Stimulated activated CD4-positive, alpha-beta T cell treated with anti-CD3 and anti-CD28 coated beads, Interleukin-4, amount 100 ng/mL, for 48 hours (primary cell): ENCODE measurements around the gene CCDC78.
"Not testable (repeated sequence)": the region's sequence is repeated elsewhere in the genome, so short reads cannot be mapped to it uniquely, and the experiment has no call there.

Experiments used
- DNase-seq, 2 donors: peaks; one replicate each; pipeline ENCODE4 v3.0.0-alpha.2; 2020; ENCODE audit warnings: low read depth in 2 of 2

Gene CCDC78

DNA sequence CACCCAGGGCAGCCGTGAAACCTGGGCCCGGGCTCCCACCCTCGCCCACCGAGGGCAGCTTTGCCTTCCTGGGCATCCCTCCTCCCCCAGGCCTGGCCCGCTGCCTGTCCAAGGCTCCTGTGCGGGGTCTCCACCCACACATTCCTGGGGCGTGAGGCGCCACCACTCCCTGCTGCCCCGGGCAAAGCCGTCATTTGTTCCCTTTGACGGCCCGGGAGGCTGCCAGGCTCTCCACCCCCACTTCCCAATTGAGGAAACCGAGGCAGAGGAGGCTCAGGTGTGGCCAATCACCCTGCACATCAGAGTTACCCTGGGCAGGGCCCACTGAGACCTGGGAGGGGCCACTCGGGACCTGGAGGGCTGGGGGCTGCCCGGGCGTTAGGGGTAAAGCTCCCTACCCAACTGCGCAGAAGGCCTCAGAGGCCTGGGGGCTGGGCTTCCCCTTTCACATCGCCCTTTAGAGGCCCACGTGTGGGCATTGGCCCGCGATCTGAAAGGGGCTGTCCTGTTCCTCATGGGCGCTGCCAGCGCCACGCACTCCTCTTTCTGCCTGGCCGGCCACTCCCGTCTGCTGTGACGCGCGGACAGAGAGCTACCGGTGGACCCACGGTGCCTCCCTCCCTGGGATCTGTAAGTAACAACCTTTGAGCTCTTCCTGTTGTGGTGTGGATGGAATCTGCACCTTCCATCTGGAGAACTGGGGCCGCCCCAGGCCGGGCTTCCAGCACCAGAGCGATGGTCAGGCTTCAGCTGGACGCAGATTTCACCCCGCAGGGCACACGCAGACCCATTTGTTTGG is 34.5 kb upstream of the CCDC78 start, which contains the start of gene MSLN:
Gene MSLN (plus strand): TSS at position 190 of the 799 bp plus-strand sequence. CDS start 1,947 bp downstream, outside the sequence.
- no peak for DNase-seq

DNA sequence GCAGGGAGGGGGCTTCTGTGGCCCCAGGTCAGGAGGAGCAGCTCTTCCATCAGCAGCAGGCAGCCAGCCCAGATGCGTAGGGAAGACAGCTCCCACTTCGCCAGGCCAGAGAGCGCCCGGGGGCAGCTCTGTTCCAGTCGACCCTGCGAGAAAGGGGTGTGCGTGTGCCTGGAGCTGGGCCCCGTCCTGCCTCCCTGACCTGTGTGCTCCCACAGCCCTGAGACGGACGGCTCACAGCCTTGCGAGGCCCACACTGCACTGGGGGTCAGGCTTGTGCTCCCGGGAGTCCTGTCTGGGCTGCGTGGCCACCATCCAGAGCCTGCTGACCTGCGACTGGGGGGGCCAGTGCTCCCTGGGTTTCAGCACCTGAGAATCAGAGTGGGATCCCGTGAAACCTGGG is 33.8 kb upstream of the CCDC78 start:
- no peak for DNase-seq

DNA sequence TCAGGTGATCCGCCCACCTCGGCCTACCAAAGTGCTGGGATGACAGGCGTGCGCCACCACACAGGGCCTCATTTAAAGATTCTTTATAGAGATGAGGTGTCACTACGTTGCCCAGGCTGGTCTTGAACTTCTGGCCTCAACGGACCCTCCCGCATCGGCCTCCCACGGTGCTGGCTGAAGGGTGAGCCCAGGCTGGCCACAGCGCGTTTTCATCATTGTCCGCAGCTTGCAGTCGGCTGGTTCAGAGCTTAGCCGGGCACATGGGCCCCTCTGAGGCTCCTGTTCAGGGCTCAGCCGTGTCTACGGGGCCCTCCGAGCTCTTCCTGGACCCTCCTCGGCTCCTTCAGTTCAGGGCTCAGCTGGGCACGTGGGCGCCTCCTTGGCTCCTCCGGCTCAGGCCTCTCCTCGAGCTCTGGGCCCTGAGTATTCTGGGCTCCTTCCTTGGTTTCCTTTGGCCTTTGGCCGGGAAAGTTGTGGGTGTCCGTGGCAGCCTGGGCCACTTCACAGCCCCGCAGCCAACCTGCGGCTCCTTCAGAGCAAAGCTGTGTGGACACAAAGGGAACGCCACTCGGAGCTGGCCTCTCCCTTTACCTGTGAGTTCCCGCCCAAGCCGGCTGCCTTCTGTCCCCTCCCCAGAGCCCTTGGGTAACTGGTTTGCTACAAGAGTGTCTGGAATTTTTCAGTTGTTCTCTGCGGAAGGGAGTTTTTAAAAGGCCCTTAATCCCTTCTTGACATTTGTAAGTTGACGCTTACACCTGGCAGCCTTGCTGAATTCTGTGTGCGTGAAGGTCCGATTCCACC is 33.1 kb upstream of the CCDC78 start:
- no peak for DNase-seq

DNA sequence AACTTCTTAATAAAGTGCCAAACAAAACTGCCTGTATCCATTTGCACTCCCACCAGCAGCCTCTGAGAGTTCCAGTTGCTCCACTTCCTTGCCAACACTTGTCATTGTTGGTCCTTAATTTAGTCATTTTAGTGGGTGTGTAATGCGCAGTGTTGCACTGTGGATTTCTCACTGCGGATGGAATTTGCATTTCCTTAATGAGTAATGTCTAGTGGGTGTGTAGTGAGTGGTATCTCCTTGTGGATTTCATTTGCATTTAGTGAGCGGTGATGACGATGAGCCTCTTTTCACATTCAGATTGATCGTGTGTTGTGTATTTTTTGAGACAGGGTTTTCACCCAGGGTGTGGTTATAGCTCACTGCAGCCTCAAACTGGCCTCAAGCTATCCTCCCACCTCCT is 30.2 kb upstream of the CCDC78 start:
- DNase-seq = no peak

DNA sequence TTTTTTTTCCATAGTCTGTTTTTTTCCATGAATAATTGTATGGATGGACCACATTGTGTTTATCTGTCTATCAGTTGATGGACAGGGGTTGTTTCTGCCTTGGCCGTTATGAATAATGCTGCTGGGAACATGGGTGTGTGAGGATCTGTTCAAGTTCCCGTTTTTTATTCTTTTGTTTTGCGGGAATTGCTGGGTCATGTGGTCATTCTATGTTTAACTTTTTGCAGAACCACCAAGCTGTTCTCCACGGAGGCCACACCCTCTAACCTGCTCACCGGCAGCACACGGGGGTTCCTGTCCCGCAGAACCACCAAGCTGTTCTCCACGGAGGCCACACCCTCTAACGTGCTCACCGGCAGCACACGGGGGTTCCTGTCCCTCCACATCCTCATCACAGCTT is 28.4 kb upstream of the CCDC78 start:
- no peak for DNase-seq

DNA sequence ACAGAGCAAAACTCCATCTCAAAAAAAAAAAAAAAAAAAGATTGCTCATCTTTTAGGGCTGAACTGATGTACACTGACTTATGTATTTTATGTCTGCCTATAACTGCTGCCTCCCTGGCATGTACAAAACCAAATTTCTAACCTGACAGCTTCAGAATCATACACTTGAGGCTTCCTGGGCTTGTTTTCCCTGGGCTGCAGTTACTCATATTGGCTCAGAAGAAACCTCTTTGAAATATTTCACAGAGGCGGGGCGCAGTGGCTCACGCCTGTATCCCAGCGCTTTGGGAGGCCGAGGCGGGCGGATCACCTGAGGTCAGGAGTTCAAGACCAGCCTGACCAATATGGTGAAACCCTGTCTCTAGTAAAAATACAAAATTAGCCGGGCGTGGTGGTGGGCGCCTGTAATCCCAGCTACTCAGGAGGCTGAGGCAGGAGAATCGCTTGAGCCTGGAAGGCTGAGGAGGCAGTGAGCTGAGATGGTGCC is 27.9 kb upstream of the CCDC78 start:
- DNase-seq = not testable (repeated sequence)

DNA sequence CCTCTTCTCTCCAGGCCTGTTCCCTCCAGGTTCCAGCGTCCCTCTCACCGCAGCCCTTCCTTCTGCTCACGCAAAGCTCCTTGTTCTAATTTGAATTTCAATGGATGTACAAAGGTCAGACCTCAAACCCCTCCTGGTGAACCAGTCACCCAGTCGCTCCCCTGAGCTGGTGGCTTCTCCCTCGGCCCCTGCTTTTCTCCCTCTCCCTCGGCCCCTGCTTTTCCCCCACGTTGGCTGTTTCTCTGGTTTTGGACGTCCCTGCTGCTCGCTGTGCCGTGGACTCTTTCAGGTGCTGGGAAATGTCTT is 25.7 kb upstream of the CCDC78 start:
- no peak for DNase-seq

DNA sequence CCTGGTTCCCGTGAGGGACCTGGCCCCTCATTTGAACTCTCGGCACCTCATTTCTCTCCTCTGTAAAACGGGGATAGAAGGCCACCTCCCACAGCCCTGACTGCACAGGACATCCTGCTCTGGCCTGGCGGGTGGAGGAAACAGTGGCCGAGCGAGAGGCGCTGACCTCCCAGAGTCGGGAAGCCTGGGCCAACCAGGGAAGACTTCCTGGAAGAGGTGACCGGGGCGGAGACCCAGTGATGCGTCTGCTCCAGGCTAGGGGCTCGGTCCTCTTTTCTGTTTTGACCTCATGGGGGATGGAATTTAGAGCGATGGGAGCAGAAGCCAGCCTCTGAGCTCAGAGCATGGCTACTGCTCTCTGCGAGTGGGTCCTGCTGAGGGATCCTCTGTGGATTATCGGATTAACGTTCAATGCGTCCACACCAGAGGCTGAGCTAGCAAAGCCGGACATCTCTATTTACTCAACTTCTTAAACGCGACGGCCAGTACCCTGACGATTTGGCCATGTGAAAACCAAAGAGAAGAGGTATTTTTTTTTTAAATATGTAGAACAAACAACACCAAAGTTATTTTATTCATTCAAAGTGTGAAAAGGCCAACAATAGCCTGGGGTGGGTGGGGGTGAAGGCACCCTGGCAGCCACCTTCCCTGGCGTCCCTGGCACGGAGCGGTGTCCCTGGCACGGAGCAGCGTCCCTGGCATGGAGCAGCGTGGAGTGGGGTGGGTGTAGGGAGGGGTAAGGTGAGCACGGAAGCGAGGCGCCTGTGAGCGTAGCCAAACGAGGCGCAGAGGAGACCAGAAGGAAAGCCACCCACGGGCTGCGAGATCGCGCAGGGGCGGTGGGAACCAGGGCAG is 25.1 kb upstream of the CCDC78 start:
- DNase-seq = no peak

DNA sequence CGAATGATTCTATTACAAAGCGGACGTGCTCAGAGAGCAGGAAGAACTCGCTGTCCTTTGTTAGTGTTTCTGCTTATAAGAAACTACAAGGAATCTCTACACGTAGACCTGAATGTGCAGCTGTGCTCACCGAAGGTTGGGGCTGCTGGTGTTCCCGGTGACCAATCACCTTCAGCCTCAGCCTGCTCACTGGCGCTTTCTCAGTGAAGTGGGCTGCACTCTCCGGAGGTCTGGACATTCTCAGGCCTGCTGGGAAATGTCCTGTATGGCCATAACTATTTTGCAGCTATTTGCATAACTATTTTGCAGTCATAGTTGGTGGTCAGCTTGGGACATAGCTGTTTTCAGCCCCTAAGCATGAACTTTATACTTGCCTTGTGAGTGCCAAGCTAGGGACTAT is 24.2 kb upstream of the CCDC78 start:
- no peak for DNase-seq

DNA sequence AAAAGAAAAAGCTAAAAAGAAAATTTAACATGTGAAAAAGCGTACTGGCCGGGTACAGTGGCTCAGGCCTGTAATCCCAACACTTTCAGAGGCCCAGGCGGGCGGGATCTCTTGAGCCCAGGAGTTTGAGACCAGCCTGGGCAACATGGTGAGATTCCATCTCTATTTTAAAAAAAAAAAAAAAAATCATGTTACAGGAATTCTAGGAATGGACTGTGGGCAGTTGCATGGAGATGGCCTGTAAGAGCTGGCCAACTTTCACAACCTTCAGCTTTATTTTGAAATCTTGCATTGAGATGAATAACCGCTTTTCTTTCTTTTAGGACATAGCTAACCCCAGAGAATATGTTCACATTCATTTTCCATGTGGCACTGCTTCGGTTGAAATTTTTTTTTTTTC is 22.8 kb upstream of the CCDC78 start:
- no peak for DNase-seq

DNA sequence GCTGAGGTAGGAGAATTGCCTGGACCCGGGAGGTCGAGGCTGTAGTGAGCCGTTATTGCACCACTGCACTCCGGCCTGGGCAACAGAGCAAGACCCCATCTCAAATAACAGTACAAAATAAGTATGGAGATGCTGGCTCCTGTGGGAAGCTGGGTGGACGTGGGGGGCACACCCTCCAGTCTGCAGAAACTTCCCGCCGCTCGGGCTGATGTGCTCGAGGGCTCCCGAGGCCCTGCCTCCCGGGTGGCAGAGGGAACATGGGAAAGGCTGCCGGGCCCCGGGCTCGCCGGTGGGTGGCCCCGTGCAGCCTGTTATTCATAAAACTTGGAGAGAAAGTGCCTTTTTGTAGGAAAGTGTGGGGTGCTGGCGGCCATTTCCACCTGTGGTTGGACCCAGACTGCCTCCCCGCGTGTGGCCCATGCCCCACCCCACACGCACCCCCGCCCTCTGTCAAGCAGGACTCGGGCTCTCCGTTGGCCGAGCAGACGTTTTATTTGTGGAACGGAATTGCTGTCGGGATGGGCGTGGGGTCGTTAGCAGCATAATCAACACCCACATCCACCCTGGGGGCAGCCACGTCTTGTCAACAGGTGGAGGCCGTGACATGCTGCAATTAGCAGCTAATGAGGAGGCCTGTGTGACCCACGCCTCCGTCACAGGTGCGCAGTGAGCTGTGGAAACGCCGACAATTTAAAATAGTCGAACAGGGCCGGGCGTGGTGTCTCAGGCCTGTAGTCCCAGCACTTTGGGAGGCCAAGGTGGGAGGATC is 21.9 kb upstream of the CCDC78 start:
- no peak for DNase-seq

DNA sequence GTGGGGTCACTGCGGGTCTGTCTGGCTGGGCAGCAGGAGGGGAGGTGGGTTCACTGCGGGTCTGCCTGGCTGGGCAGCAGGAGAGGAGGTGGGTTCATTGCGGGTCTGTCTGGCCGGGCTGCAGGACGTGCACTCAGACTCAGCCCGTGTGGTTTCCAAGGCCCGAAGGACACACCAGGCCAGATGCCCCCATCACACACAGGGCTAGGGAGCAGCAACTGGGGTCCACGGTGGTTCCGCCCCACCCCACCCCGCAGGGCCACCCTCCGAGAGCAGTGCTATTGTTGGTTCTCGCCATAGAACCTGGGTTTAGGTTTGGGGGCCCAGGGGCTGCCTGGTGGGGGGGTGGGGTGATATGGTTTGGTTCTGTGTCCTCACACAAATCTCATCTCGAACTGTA is 20.4 kb upstream of the CCDC78 start:
- no peak for DNase-seq

DNA sequence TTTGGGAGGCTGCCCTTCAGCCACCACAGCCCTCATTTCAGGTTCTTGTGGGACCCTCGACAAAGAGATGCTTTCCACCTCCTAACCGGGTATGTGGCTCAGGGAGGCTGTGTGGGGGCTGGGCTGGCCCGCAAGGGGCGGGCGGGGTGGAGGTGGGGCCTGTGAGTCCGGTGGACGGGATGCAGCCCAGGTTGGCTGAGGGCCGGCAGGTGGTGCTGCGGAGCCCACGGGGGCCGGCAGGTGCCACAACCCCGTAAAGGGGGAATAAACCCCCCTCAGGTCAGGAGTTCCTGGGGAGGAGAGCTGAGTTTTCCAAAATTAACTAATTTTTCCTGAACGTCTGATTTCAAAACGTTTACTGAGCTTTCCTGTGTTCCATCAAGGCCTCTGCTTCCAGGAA is 19.5 kb upstream of the CCDC78 start:
- no peak for DNase-seq

DNA sequence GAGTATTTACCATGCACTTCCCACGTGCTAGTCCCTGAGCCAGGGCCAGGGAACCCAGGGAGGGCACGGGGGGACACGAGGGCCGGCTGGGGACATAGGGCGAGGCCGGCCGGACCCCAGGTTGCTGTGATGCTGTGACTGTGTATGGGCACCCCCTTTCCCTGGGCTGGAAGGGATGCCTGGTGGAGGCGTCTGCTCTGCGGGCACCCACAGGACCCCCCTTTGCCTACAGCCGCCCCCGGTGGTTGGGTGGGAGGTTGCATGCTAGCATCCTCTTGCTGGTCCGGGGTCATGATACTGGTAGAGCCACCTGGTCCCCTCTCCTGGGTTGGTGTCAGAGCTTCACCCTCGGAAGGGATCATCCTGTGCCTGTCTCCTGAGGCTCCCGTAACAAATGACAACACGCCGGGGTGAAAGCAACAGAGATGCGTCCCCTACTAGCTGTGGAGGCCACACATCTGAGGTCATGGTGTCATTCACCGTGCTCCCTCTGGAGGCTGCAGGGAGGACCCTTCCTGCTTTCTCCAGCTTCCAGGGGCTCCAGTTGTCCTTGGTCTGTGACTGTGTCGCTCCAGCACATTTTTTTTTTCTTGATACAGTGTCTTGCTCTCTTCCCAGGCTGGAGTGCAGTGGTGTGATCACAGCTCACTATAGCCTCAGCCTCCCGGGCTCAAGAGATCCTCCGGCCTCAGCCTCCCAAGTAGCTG is 17.7 kb upstream of the CCDC78 start:
- no peak for DNase-seq

DNA sequence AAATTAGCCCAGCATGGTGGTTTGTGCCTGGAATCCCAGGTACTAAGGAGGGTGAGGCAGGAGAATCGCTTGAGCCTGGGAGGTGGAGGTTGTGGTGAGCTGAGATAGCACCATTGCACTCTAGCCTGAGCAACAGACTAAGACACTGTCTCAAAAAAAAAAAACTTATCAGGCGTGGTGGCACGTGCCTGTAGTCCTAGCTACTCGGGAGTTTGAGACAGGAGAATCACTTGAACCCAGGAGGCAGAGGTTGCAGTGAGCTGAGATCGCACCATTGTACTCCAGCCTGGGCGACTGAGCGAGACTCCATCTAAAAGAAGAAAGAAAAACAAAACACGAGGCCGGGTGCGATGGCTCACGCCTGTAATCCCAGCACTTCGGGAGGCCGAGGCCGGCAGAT is 16.7 kb upstream of the CCDC78 start:
- DNase-seq = not testable (repeated sequence)

DNA sequence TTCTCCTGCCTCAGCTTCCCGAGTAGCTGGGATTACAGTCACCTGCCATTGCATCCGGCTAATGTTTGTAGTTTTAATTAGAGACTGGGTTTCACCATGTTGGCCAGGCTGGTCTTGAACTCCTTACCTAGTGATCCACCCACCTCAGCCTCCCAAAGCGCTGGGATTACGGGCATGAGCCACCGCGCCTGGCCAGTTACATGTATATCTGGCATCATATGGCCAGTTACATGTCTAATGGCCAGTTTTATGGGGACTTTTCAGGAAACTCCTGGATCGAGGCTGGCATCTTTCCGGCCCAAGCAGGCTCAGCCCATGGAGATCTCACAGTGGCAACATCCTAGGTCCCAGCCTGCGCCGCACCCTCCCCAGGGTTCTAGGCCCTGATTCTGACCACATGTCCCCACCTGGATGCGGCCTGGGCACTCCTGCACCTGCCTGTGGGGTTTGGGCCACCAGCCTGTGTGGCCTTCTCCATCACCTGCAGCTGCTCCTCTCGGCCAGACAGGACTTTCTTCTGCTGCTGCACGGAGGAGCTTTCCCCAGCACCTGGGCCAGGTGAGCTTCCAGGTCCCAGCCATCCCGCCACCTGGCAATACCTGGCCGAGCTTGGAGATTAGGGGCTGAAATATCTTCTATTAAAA is 15.9 kb upstream of the CCDC78 start:
- DNase-seq = no peak

DNA sequence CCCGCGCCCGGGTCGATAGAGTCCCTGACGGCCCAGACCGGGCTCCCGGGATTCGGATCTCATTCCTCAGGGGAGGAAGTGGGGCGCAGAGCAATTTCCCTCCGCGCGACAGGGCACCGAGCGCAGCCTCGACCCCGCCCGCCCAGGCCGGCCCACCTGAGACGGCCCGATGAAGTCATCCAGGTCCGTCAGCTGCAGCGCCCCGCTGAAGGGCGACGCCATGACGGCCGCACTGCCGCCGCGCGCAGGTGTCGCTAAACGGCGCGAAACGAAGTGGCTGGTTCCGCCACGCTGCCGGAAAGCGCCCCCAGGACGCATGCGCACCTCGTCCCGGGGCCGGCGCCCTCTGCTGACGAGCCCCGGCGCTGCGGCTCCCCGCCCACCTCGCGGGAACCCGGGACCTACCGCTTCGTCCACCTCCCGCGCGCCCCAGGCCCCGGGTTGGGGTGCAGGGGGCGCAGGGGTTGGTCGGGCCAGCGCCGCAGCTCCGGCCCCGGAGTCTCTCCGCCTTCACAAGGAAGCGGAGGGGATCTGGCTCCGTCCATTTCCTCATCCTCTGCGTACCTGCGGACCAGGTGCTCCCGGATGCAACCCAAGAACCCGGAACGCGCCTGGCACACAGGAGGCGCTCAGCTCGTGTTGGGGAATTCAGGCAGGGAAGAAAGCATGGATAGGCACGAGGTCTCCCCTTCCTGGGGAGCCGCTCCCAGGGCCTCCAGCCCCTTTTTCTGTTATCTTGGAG is 14.7 kb upstream of the CCDC78 start, which contains the start of gene CIAO3:
Gene CIAO3 (minus strand): TSS at position 234 of the 742 bp plus-strand sequence. CDS start 12 bp downstream, at position 222.
- DNase-seq = peak; percentile 86 to 94

DNA sequence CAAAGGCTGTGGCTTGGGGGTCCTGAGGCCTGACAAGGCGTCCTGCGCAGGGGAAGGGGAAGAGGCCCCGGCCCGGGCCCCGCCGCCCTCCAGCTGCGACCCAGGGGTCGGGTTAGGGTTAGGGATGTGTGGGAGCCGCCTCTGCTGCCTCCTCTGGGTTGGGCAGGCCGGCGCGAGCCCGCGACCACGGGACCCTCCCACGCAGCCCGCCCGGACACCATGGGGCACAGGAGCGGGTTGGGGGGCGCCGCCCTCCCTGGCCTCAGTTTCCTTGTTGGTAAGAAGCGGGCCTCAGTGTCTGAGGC is 14.2 kb upstream of the CCDC78 start:
- no peak for DNase-seq
